ENCODE measurements around the gene ING4.

ING4 gene

DNA sequence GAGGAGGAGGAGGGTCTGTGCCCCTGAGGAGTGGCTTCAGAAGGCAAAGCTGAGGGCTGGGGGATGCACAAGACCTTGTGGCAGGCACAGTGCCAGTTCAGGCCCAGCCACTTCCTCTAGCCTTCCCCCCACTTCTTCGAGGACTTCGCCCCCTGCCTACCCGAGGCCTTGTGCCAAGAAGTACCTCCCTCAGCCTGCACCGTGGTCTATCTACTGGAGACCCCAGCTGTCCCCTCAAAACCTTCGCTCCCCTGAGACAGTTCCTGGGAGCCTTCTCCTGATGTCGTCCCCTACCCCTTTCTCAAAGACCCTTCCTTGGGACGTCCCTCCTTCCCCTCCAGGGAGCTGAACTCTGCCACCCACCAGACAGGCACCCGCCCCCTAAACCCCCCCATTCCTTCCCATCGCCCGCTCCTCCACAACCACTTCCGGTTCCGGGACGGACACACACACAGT, 25.7 kb upstream of the ING4 start:
- DNase-seq (ENCODE audit: extremely low spot score), result no peak
- TF ChIP-seq CTCF (IDR thresholded peaks at IDR 0.05; ENCODE audit: control extremely low read depth, extremely low read depth, low read depth, missing control alignments), result no peak
- POLR2A ChIA-PET, result interaction anchor here (1.0 to 1.7 kb wide), 7 partner anchors 8 to 195 kb away, joined by 3 to 17 read pairs (median 8); partner anchors contain the start of genes COPS7A, GAPDH, MRPL51 and TPI1
- CTCF ChIA-PET, result interaction anchor here (0.9 to 2.0 kb wide), 9 partner anchors 10 to 148 kb away, joined by 3 to 9 read pairs (median 4); partner anchors contain the start of gene COPS7A

- no peak for DNase-seq (ENCODE audit: extremely low spot score)
- POLR2A ChIA-PET, result interaction anchor here (0.5 to 1.3 kb wide), 3 partner anchors 17 to 110 kb away, joined by 3 to 7 read pairs (median 3); no protein-coding TSS in a partner anchor
- TF ChIP-seq CTCF (IDR thresholded peaks at IDR 0.05; ENCODE audit: control extremely low read depth, extremely low read depth, low read depth, missing control alignments), result no peak
- CTCF ChIA-PET, result interaction anchor here (1.2 to 2.5 kb wide), 2 partner anchors 17 to 132 kb away, joined by 3 to 9 read pairs; no protein-coding TSS in a partner anchor
Observed at GRCh38 chr12:6685814-6686213, 22.9 kb upstream of the ING4 start.

DNA sequence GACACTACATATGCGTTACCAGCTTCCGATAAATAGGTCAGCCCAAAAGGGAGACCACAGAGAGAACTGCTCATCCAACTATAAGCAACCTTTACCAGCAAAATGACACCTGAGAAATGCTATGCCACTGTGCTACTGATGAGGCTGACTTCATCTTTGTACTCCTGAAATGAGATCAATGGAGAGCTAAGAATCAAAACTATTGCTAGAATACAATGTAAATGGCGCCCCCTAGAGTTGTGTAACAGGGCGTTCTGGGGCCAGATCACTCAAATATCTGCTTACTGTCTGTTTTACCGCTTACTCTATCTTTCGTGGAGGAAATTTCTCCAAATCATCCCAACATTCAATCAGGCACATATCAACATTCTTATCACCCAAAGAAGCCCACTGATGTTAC, 21.7 kb upstream of the ING4 start:
- no peak for DNase-seq (ENCODE audit: extremely low spot score)
- CTCF ChIA-PET, result interaction anchor here (0.9 to 2.5 kb wide), 20 partner anchors 8 to 133 kb away, joined by 3 to 10 read pairs (median 3); partner anchors contain the start of gene COPS7A
- POLR2A ChIA-PET, result interaction anchor here (0.6 to 1.3 kb wide), 2 partner anchors 15 to 1145 kb away, joined by 3 read pairs; no protein-coding TSS in a partner anchor
- TF ChIP-seq CTCF (IDR thresholded peaks at IDR 0.05; ENCODE audit: control extremely low read depth, extremely low read depth, low read depth, missing control alignments), result peak; percentile 37

DNA sequence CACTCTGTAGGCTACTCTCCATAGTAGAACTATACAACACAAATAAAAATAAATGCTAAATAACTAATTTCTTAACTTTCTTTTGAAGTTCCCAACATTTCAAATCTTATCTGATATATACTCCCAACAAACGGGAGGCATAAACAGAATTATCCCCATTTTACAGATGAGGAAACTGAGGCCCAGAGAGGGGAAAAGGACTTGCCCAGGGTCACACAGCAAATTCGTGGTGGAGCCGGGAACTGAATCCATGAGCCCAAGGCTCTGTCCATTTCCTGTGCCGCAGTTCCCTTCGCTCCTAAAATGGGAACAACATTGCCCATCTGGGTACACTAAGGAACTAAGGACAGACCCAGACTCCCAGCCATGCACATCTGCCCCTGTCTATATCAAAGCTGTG, 14.0 kb upstream of the ING4 start:
- no peak for TF ChIP-seq CTCF (IDR thresholded peaks at IDR 0.05; ENCODE audit: control extremely low read depth, extremely low read depth, low read depth, missing control alignments)

GRCh38 chr12:6672143-6672542, 9.2 kb upstream of the ING4 start:
- ChIA-PET CTCF (interaction anchor here (1.7 to 2.1 kb wide), 2 partner anchors 13 to 17 kb away, joined by 5 to 8 read pairs; partner anchors contain the start of gene ZNF384), POLR2A (interaction anchor here (0.5 kb wide), 1 partner anchor 17 kb away, joined by 5 read pairs; the partner anchor contains the start of gene ZNF384)
- DNase-seq (ENCODE audit: extremely low spot score), result no peak
- TF ChIP-seq CTCF (IDR thresholded peaks at IDR 0.05; ENCODE audit: control extremely low read depth, extremely low read depth, low read depth, missing control alignments), result no peak

More for the DNA sequence above, 14.0 kb upstream of the ING4 start:
- no peak for DNase-seq (ENCODE audit: extremely low spot score)
- POLR2A ChIA-PET, result no interaction called here
- CTCF ChIA-PET, result interaction anchor here (1.0 to 1.1 kb wide), 2 partner anchors 10 to 19 kb away, joined by 3 read pairs; no protein-coding TSS in a partner anchor

- POLR2A ChIA-PET, result interaction anchor here (0.6 kb wide), 2 partner anchors 22 to 58 kb away, joined by 3 read pairs; partner anchors contain the start of gene ZNF384
- CTCF ChIA-PET, result interaction anchor here (0.7 to 2.1 kb wide), 6 partner anchors 9 to 85 kb away, joined by 3 to 4 read pairs (median 3); partner anchors contain the start of gene MLF2
Observed at GRCh38 chr12:6667559-6668210, 4.8 kb upstream of the ING4 start.

More at GRCh38 chr12:6667559-6668210, 4.8 kb upstream of the ING4 start:
- peak; percentile 39 for TF ChIP-seq CTCF (IDR thresholded peaks at IDR 0.05; ENCODE audit: control extremely low read depth, extremely low read depth, low read depth, missing control alignments)
- no peak for DNase-seq (ENCODE audit: extremely low spot score)

All from GM10248 (cell line).